GM19238 (cell line): ENCODE measurements around the gene C10orf53.
"Not testable (repeated sequence)": the region's sequence is repeated elsewhere in the genome, so short reads cannot be mapped to it uniquely, and the experiment has no call there.

Experiments used
- DNase-seq: peaks from one replicate; pipeline ENCODE4 v3.0.0; 2011; ENCODE audit warnings: low spot score; ENCODE audit not compliant: insufficient read length

The C10orf53 gene

GRCh38 chr10:49688261-49688846 is 8.9 kb downstream of the C10orf53 start:
- DNase-seq = no peak

DNA sequence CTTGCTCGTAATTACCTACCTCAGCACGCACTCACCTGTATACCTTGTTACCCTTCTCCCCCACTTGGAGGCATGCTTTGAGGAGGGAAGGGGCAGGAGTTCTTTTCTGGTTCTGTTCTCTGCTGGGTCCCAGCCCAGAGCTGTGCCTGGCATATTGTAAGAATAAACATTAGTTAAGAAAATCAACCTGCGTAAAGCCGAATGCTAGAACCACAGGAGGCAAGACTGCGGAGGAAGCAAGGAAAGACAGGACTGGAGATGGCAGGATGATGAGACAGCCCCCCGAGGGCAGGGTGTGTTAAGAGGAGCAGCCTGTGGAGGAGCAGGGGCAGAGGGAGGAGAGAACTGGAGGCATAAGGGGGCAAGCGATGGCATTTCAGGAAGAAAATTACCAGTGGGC is 9.5 kb downstream of the C10orf53 start:
- no peak for DNase-seq

GRCh38 chr10:49689882-49690510 is 10.5 kb downstream of the C10orf53 start:
- no peak for DNase-seq

DNA sequence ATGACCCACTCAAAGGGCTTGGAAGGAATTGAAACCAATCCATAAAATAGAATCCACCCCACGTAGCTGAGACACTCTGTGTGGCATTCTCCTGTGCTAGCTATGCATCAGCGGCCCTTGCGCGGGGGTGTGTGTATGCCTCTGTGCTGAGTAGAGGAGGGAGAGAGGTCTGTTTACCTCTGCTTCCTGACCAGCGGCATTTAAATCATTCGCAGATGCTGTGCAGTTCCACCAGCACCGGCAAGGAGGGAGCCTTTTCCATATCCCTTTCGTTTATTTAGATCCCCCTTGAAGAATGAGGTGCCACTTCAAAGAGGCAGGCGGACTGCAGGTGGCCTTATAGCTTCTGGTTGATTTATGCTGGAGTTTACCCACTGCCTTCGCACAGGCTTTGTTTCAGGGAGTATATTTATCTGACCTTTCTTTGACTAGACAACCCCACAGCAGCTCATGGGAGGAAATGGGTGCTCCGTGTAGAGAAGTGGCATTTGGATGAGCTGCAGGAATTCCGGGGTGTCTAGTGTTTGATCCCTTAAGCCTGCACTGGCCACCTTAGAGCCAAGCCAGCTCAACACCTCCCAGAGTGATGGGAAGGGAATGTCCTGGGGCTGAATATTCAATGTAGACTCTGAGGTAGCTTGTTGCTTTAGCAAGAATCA is 11.4 kb downstream of the C10orf53 start:
- DNase-seq = no peak

DNA sequence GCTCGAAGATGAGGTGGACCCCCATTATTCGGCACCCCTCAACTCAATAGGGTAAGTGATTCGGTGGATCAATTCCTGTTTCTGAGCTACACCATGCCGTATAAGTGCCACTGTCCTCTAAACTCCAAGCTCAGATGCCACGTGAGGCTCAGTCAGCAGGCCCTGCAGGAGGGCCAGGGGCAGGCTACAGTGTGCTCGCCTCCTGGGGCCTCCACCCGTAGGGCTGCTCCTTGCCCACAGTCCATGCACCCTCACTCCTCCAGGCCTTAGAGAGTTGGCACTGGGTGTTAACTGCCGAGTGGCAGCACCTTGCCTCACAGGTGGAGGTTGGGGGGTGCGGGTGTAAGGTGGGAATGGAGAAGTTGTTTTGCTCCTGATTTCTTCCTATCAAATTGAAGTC is 12.1 kb downstream of the C10orf53 start:
- DNase-seq = no peak

- DNase-seq = no peak
Observed at GRCh38 chr10:49694466-49694865, 15.0 kb downstream of the C10orf53 start.

DNA sequence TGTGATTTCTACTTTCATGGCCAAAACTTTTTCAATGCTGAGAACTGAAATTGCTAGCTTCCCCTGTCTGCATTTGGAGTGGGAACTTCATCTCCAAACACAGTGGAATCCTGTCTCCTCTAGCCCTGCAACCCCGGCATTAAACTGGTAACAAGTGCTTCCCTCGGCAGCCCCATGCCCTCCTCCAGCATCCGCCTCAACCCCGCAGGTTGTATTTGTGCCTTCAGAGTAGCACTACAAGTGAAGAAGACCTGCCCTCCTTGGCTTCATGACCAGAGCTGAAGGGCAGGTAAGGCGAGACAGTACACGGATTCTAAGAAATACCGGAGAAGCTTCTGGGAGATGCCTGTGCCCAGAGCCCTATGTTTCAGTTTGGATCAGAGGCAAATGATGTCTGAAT is 16.9 kb downstream of the C10orf53 start:
- no peak for DNase-seq

DNA sequence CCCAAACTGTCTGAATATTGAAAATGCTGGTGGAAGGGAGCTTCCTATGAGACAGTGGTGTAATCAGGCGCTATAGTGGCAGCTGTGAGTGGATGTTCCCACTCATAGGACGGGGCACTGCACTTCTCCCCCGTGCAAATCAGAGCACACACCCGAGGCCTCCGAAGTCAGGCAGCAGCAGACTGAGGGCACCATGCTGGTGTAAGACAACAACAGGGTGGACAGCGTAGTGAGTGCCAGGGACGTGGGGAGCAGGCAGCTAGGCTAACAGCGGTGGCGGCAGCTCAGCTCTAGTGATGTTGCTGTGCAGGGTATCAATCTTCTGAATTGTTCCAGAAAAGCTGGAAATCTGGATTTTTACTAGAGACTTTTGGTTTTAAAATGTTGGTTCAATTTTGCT is 19.2 kb downstream of the C10orf53 start:
- DNase-seq = no peak

DNA sequence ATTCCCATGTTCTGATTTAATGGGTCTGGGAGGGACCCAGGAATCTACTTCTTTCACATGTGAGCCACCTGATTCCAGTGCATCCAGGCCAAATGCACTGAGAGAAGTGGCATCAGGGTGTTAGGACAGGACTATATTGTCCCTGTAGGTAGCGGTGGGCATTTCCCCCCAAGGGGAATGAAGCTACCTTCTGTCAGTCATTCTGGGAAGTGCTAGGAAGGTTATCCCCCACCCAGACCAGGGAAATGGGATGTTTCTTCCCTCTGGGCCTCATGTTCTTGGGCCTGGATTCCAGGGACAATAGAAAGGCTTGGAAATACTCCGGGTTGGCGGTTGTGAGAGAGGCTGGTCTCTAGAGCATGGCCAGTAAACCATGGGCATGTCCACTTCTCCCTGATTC is 20.8 kb downstream of the C10orf53 start:
- no peak for DNase-seq

DNA sequence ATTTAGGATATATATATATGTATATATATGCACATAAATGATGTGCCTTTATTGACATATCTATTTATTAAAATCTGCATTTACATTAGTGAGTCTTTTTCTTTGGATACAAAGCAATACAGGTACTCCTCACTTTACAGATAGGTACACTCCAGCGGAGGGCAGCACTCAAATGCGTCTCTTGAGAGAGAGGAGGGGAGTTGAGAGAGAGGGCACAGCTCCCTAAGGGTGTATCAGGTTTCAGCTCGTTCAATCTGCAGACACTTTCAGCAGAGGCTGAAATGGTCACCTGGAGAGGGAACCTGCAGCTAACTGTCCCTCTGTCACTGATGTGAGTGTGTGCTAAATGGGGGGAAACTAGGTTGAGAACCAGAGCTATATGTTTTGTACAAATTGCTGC is 21.5 kb downstream of the C10orf53 start:
- no peak for DNase-seq

DNA sequence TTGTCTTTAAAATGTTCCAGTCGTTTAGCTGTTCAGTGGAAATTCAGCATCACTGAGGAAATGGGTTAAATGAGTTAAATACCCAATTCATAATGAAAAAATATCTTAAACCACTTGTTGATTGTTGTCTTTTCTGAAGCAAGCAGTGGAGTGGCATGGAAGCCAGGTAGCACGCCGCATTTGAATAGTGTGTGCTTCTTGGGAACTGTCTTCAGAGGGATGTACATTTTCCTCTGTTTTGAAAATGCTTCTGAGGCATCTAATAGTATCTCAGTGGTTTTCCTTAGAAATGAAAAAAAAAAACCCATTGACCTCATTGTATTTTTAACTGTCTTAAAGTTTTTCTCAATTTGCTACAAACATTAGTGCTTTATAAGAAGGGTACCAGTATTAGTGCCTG is 28.1 kb downstream of the C10orf53 start:
- DNase-seq = no peak

- DNase-seq = no peak
Observed at GRCh38 chr10:49709934-49710333, 30.5 kb downstream of the C10orf53 start.

- no peak for DNase-seq
Observed at GRCh38 chr10:49710966-49711365, 31.5 kb downstream of the C10orf53 start.

DNA sequence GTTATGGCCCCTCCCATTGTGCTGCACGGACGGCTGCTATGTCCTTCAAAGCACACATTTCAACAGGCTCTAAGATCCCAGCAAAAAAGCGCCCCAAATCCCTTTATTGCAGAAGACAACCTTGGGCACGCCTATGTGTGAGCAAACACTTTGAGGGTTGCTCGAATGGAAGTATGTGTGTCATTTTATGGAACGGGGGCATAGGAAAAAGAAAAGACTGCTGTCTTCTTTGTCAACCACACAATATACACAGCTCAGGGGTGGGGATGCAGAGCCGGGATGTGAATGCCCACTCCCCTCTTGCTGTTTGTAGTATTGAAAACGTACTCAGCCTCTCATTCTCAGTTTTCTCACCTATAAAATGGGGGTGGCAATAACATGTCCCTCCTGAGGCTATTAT is 32.0 kb downstream of the C10orf53 start:
- no peak for DNase-seq

- DNase-seq = no peak
Observed at GRCh38 chr10:49713266-49713665, 33.8 kb downstream of the C10orf53 start.

DNA sequence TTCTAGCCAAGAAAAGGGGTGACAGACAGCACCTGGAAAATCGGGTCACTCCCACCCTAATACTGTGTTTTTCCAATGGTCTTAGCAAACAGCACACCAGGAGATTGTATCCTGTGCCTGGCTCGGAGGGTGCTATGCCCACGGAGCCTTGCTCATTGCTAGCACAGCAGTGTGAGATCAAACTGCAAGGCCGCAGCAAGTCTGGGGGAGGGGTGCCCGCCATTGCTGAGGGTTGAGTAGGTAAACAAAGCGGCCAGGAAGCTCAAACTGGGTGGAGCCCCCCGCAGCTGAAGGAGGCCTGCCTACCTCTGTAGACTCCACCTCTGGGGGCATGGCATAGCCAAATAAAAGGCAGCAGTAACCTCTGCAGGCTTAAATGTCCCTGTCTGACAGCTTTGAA is 35.7 kb downstream of the C10orf53 start:
- not testable (repeated sequence) for DNase-seq

- no peak for DNase-seq
Observed at GRCh38 chr10:49726593-49726992, 47.1 kb downstream of the C10orf53 start.

- no peak for DNase-seq
Observed at GRCh38 chr10:49733866-49734265, 54.4 kb downstream of the C10orf53 start.

DNA sequence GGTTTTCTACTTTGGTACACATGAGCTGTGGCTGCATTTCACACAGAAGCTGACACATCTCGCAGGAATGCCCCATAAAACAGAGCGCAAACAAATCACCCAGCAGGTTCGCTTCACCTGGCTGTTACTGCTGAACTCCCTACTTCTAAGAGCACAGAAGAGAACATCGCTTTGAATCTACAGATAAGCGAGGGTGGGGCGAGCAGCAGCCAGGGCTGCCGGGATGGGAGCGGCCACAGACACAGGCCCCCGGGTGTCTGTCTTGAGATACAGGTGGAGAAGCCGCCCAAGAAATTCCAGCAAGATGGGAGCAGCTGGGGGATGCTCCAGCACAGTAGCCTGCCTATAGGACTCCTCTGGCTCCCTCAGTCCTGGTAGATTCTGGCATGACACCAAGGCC is 55.2 kb downstream of the C10orf53 start:
- DNase-seq = no peak

DNA sequence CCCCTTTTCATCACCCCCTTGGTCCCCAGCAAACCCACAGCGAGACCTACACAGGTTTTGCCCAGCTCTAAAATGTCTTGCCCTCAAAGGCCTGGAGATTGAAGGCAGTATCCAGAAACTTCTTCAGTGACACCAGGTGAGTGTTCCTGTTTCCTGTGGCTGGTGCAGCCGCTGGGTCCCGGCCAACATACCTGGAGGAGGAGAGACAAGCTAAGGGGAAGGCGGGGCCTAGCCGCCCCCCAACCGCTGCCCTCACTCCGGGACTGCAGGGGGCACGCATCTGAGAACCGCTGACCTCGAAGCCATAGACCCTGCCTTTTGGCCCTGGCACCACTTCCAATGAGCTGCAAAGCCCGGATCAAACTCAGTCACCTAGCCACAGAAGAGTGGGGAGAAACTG is 55.7 kb downstream of the C10orf53 start:
- DNase-seq = no peak

- no peak for DNase-seq
Observed at GRCh38 chr10:49735848-49736563, 56.6 kb downstream of the C10orf53 start.

- no peak for DNase-seq
Observed at GRCh38 chr10:49736564-49737113, 57.2 kb downstream of the C10orf53 start.
